HepG2 (cell line): ENCODE results near the gene GPATCH11. TPM values are rescaled to one million over a fixed set of nuclear protein-coding genes. Genes with fewer than 3 reads are reported as not detected.

ENCODE experiments used
- CCAR2 ChIP-seq: fragments of 200-400 bp; formaldehyde crosslinking; optimal IDR thresholded peaks from 2 replicates; pipeline ENCODE3; 2018; ENCODE audit warnings: low read depth, mild to moderate bottlenecking, low read length, moderate library complexity
- FLYWCH1 ChIP-seq: sonication (generic); formaldehyde crosslinking; IDR thresholded peaks from 2 replicates; pipeline ENCODE4 v1.8.1; 2023; ENCODE audit warnings: mild to moderate bottlenecking, missing genetic modification reagents
- FOXJ3 ChIP-seq: sonication (generic); formaldehyde crosslinking; IDR thresholded peaks from 2 replicates; pipeline ENCODE4 v1.4.0; 2020; ENCODE audit warnings: missing genetic modification reagents, mild to moderate bottlenecking, borderline replicate concordance
- HNF1B ChIP-seq: sonication (generic); formaldehyde crosslinking; IDR thresholded peaks from 2 replicates; pipeline ENCODE4 v1.5.1; 2020; ENCODE audit warnings: mild to moderate bottlenecking, moderate library complexity, missing genetic modification reagents
- KLF12 ChIP-seq: sonication (generic); formaldehyde crosslinking; IDR thresholded peaks from 2 replicates; pipeline ENCODE4 v1.4.0; 2020; ENCODE audit warnings: missing genetic modification reagents, borderline replicate concordance
- KMT2A ChIP-seq: sonication (generic); formaldehyde crosslinking; IDR thresholded peaks from 2 replicates; pipeline ENCODE4 v1.4.0; 2020; ENCODE audit warnings: missing genetic modification reagents
- MAZ ChIP-seq, 2 experiments: sonication (generic) in 1 of 2; formaldehyde crosslinking in 1 of 2; IDR thresholded peaks; 2 replicates each; pipeline versions ENCODE4 v1.5.0 to v1.6.1; 2012 to 2020; ENCODE audit warnings: low read depth in 2 of 2, mild to moderate bottlenecking in 2 of 2, borderline replicate concordance in 1 of 2, improper control_type of control experiment in 1 of 2, low read length in 1 of 2, missing genetic modification reagents in 1 of 2, moderate library complexity in 1 of 2
- MIER2 ChIP-seq: IDR thresholded peaks from 2 replicates; pipeline ENCODE4 v1.6.1; 2016; ENCODE audit warnings: missing biosample characterization, missing genetic modification reagents
- PREB ChIP-seq: sonication (generic); formaldehyde crosslinking; IDR thresholded peaks from 2 replicates; pipeline ENCODE4 v1.4.0; 2020; ENCODE audit warnings: missing genetic modification reagents
- SKIL ChIP-seq: sonication (generic); formaldehyde crosslinking; IDR thresholded peaks from 2 replicates; pipeline ENCODE4 v1.8.0; 2022; ENCODE audit warnings: missing genetic modification reagents, mild to moderate bottlenecking, moderate library complexity, borderline replicate concordance
- ZBTB43 ChIP-seq: sonication (generic); formaldehyde crosslinking; conservative IDR thresholded peaks from 2 replicates; pipeline ENCODE4 v1.4.0; 2020; ENCODE audit warnings: missing genetic modification reagents
- ZMYM2 ChIP-seq: sonication (generic); formaldehyde crosslinking; IDR thresholded peaks from 2 replicates; pipeline ENCODE4 v1.8.0; 2022; ENCODE audit warnings: mild to moderate bottlenecking, missing genetic modification reagents
- ZNF121 ChIP-seq: sonication (generic); formaldehyde crosslinking; IDR thresholded peaks from 2 replicates; pipeline ENCODE4 v1.5.0; 2020; ENCODE audit warnings: mild to moderate bottlenecking, missing genetic modification reagents
- ZNF136 ChIP-seq: sonication (generic); formaldehyde crosslinking; IDR thresholded peaks from 2 replicates; pipeline ENCODE4 v1.8.1; 2022; ENCODE audit warnings: low read depth, mild to moderate bottlenecking, moderate library complexity, missing genetic modification reagents
- ZNF232 ChIP-seq: sonication (generic); formaldehyde crosslinking; IDR thresholded peaks from 2 replicates; pipeline ENCODE4 v1.4.0; 2020; ENCODE audit warnings: missing genetic modification reagents, borderline replicate concordance
- ZNF235 ChIP-seq: sonication (generic); formaldehyde crosslinking; IDR thresholded peaks from 2 replicates; pipeline ENCODE4 v1.8.1; 2023; ENCODE audit warnings: mild to moderate bottlenecking, missing genetic modification reagents, borderline replicate concordance
- ZNF317 ChIP-seq: sonication (generic); formaldehyde crosslinking; IDR thresholded peaks from 2 replicates; pipeline ENCODE4 v1.5.0; 2020; ENCODE audit warnings: mild to moderate bottlenecking, missing genetic modification reagents
- ZNF326 ChIP-seq: sonication (generic); formaldehyde crosslinking; IDR thresholded peaks from 2 replicates; pipeline ENCODE4 v1.4.0; 2020; ENCODE audit warnings: missing genetic modification reagents, borderline replicate concordance
- ZNF441 ChIP-seq: sonication (generic); formaldehyde crosslinking; IDR thresholded peaks from 2 replicates; pipeline ENCODE4 v1.7.0; 2021; ENCODE audit warnings: missing genetic modification reagents, borderline replicate concordance
- ZNF564 ChIP-seq: sonication (generic); formaldehyde crosslinking; IDR thresholded peaks from 2 replicates; pipeline ENCODE4 v1.8.1; 2023; ENCODE audit warnings: mild to moderate bottlenecking, missing genetic modification reagents
- ZNF580 ChIP-seq: IDR thresholded peaks from 2 replicates; pipeline ENCODE4 v1.6.1; 2016; ENCODE audit warnings: low read depth, borderline replicate concordance
- polyA plus RNA-seq, 8 experiments: library from polyadenylated mRNA; depleted of rRNA in 3 of 8; stranded (reverse) in 7 of 8; unstranded in 1 of 8; fragments of >200 nt; fragmentation: Illumina TruSeq in 4 of 8; extraction: Trizol in 4 of 8; gene quantifications; 2 replicates each; pipeline versions ENCODE4 v1.2.1 to v1.2.3, GENCODE V29; 2011 to 2016; ENCODE audit warnings: low read depth in 4 of 8, missing spikeins in 1 of 8, mixed read lengths in 1 of 8; ENCODE audit not compliant: insufficient read depth in 1 of 8
- total RNA-seq, 5 experiments: library from RNA; depleted of rRNA; stranded (reverse); fragments of >200 nt; fragmentation: Illumina TruSeq; extraction: Trizol; gene quantifications; 2 replicates each; pipeline ENCODE4 v1.2.3, GENCODE V29; 2016; ENCODE audit warnings: low read depth in 1 of 5

GPATCH11 gene
- total and polyA plus RNA-seq, 2 of the 13 experiments (the other 11 are each of a cell fraction or from before 2014, with no cell fraction given), result 3.8 to 8.7 TPM

GRCh38 chr2:37083873-37084794 lies at the start of gene GPATCH11, which contains the start of gene HEATR5B (continued):
- TF ChIP-seq KLF12 (CRISPR knock-in tag) (no peak), MAZ (IDR thresholded peaks at IDR 0.05; ENCODE audit: borderline replicate concordance, low read depth, low read length) (peak; percentile 29; the same call in 1 of the 2 replicates), MAZ (CRISPR knock-in tag; IDR thresholded peaks at IDR 0.05; ENCODE audit: low read depth) (peak; percentile 78; the same call in 1 of the 2 replicates), FOXJ3 (CRISPR knock-in tag) (peak; percentile 83; the same call in 1 of the 2 replicates), ZBTB43 (peak; percentile 81), ZNF580 (CRISPR knock-in tag) (no peak), HNF1B (CRISPR knock-in tag) (peak; percentile 88), KMT2A (CRISPR knock-in tag) (peak; percentile 97; the same call in 1 of the 2 replicates), ZNF441 (CRISPR knock-in tag) (peak; percentile 84), ZNF564 (CRISPR knock-in tag) (peak; percentile 68; the same call in 1 of the 2 replicates), ZMYM2 (peak; percentile 76; the same call in 1 of the 2 replicates), ZNF326 (CRISPR knock-in tag) (0 out of 2 replicates have a peak, but pooled peaks have one; percentile 53), ZNF317 (CRISPR knock-in tag) (peak; percentile 94), CCAR2 (no peak), ZNF121 (CRISPR knock-in tag) (peak; percentile 34; the same call in 1 of the 2 replicates), ZNF232 (CRISPR knock-in tag) (peak; percentile 96), MIER2 (CRISPR knock-in tag) (no peak), ZNF136 (peak; percentile 90; the same call in 1 of the 2 replicates), FLYWCH1 (CRISPR knock-in tag) (no peak), ZNF235 (CRISPR knock-in tag) (peak; percentile 55; the same call in 1 of the 2 replicates), PREB (CRISPR knock-in tag) (no peak), SKIL (CRISPR knock-in tag) (0 out of 2 replicates have a peak, but pooled peaks have one; percentile 16)
